Type B pancreatic cell (in vitro differentiated cells): ENCODE measurements around the gene IGFBP5. TPM values are rescaled to one million over a fixed set of nuclear protein-coding genes. Genes with fewer than 3 reads are reported as not detected.

Experiments
- DNase-seq: peaks from one replicate; pipeline ENCODE4 v3.0.0; 2021; ENCODE audit warnings: mixed read lengths; ENCODE audit not compliant: unreplicated experiment; ENCODE audit errors: extremely low spot score
- H3K27ac Mint-ChIP-seq: 2 replicates; pipeline ENCODE4 v1.8.0; 2021; ENCODE audit warnings: mild to moderate bottlenecking, mixed read lengths
- H3K27me3 Mint-ChIP-seq: 2 replicates; pipeline ENCODE4 v1.8.0; 2021; ENCODE audit warnings: mixed read lengths
- H3K36me3 Mint-ChIP-seq: 2 replicates; pipeline ENCODE4 v1.8.0; 2021; ENCODE audit warnings: mixed read lengths
- H3K4me1 Mint-ChIP-seq: one replicate; pipeline ENCODE4 v1.8.0; 2021; ENCODE audit warnings: mixed read lengths; ENCODE audit not compliant: unreplicated experiment
- H3K4me3 Mint-ChIP-seq: 2 replicates; pipeline ENCODE4 v1.8.0; 2021; ENCODE audit warnings: mild to moderate bottlenecking, mixed read lengths
- H3K9me3 Mint-ChIP-seq: 2 replicates; pipeline ENCODE4 v1.8.0; 2021; ENCODE audit warnings: mixed read lengths
- CTCF ChIP-seq: fragments of 200-600 bp; sonication (generic); conservative IDR thresholded peaks from 2 replicates; pipeline ENCODE4 v1.5.0; 2021; ENCODE audit warnings: antibody characterized with exemption, mild to moderate bottlenecking
- total RNA-seq: library from RNA; stranded (reverse); gene quantifications from 2 replicates; pipeline ENCODE4 v1.2.1, GENCODE V29; 2021; ENCODE audit warnings: low replicate concordance

The IGFBP5 gene
- total RNA-seq, 1 donor from 2014 or later, result 245 TPM

DNA sequence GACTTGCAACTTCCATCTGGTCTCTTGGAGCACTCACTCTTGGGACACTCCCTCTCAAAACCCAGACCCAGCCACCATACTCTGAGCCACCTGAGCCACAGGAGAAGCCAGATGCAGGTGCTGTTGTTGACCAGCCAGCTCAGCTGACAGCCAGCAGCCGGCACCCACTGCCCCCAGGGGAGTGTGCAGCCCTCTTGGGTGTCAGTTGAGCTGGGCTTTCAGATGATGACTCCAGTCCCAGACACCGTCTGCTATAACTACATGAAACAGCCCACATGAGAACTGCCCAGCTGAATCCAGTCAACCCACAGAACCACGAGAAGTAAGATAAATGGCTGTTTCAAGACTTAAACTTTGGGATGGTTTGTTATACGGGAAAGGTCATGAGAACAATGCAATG is 72.8 kb downstream of the IGFBP5 start:
- H3K27ac Mint-ChIP-seq, result no peak overlapping the region
- peaks cover 11% of the 10 kb centered on the region for H3K27me3 Mint-ChIP-seq
- DNase-seq, result no peak
- H3K9me3 Mint-ChIP-seq, result peaks cover 10% of the 10 kb centered on the region
- TF ChIP-seq CTCF, result no peak
- no peak overlapping the region for H3K4me3 Mint-ChIP-seq
- H3K4me1 Mint-ChIP-seq, result peaks cover 38% of the 10 kb centered on the region
- H3K36me3 Mint-ChIP-seq, result no peaks in the 10 kb centered on the region

Other genes with a start within 250 kb of the IGFBP5 start
- gene RPL37A, start 196.7 kb downstream of the IGFBP5 start, total RNA-seq, result 3,063 and 3,098 TPM in 2 replicates
- 121 and 252 TPM in 2 replicates for gene IGFBP2, start 62.1 kb downstream of the IGFBP5 start, total RNA-seq
- not detected in 2 replicates for gene TNP1, start 164.5 kb upstream of the IGFBP5 start, total RNA-seq